GM18517 (cell line): ENCODE results near the gene PDE1A.
"Not testable (repeated sequence)": the region's sequence is repeated elsewhere in the genome, so short reads cannot be mapped to it uniquely, and the experiment has no call there.

Experiments used
- ATAC-seq: cut with Tn5 transposase; IDR thresholded peaks from one replicate; pipeline ENCODE4 v1.9.1; 2021; ENCODE audit warnings: mild to moderate bottlenecking, moderate library complexity; ENCODE audit not compliant: unreplicated experiment

The PDE1A gene

DNA sequence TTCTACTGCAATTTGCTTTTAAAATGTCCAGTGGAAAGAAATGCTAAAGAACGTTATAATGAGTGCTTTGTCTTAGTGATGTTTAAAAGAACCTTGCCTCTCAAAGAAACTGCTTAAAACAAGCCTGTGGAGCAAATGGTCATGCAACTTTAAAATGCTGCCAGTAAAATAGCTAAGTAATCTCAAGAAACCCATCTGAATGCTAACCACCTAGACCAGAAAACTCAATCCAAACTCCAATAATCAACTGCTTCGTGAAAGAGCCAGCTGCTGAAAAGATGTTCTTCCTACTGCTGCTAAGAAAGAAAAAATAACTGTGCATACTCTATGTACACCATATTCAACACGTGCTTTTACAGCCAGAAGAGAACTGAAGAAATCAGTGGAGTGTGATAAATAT lies 145.6 kb downstream of the PDE1A start:
- ATAC-seq = no peak

DNA sequence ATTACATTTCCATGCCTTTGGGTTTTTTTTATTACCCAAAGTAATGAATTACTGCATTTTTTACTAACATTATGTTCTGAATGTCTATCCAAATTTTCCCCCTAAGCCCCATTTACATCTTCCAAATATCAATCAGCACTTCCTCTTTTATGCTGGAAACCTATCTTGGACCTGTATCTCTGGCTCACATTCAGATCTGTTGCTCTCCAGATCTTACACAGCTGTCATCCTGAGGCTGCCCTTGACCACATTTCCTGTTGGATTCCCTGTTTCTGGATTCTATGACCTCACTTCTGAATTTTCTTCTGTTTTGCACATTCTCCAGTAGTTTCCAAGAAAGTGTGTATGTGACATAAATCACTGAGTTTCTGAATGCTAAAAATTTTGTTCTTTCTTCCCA lies 146.7 kb downstream of the PDE1A start:
- no peak for ATAC-seq

DNA sequence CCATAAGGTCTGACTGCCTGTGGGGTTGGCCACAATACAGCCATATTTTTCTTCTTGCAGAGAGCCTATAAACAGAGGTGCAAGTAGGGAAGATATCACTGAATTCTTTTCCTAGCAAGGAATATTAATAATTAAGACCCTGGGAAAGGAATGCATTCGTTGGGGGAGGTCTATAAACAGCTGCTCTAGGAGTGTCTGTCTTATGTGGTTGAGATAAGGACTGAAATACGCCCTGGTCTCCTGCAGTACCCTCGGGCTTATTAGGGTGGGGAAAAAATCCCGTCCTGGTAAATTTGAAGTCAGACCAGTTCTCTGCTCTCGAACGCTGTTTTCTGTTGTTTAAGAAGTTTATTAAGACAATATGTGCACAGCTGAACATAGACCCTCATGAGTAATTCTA lies 150.2 kb downstream of the PDE1A start:
- ATAC-seq = not testable (repeated sequence)

DNA sequence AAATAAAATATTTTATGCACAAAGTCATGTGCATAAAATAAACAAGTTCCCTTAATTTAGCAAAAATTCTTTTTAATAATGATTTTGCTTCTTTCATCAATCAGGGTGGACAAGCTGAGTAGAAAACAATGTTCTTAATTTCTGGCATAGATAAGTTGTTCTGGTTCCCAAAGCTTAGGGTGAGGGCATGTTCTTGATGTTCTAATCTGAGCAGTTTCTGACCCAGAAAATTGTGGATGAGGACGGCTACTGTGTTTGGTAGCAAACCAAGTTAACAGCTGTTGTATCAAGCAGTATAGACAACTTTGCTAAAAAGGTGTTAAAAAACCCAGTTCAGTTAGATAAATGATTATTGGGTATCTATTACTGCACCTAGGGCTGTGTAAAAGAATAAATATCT lies 158.9 kb downstream of the PDE1A start:
- no peak for ATAC-seq

DNA sequence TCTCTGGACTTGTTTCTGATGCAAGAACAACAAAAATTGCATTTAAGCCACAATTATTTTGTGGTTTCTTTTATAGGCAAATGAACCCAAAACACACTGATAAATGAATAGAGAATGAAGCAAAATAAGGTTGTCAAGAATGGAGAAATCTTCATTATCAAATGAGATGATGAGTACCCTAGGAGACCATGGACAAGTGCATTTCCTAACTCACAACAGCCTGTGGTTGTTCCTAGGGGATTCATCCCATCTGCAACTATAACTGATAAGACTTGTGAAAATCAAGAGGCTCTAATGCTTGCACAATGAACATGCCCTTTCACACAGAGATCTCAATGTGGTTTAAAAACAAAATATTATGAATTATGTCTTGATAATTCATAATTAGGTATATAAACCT lies 159.9 kb downstream of the PDE1A start:
- ATAC-seq = no peak

DNA sequence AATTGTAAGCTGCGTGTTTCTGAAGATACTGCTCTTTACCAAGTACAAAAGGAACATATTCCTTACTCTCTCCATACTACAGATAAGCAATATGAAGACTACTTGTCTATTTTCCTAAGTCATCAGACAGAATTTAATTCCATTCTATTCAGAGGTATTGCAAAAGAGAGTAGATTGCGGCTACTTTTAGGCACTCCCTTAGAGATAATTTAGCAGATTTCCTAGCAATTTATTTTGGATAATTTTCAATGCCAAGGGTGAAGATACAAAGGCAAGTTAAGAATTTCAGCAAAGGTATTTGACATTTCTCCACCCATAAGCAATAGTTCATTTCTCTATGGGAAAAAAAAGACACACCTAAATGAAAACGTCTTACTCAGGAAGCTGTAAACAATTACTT lies 161.1 kb downstream of the PDE1A start:
- no peak for ATAC-seq

DNA sequence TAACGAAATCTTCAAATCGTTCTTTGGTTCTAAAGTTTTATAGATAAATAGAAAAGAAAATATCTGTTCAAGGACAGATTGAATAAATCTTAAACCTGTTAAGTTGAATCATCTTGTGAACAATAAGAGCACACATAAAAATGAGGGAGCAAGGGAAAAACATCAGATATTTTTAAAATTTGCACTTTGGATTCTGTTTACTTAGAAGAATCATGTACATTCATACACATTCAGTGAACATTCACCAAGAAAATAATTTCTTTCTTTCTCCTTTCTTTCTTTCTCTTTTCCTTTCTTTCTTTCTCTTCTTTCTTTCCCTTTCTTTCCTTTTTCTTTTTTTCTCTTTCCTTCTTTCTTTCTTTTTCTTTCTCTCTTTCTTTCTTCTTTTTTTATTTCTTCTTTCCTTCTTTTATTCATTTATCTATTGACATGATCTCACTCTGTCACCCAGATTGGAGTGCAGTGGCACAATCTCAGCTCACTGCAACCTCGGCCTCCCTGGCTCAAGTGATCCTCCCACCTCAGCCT lies 164.9 kb downstream of the PDE1A start:
- ATAC-seq = no peak

DNA sequence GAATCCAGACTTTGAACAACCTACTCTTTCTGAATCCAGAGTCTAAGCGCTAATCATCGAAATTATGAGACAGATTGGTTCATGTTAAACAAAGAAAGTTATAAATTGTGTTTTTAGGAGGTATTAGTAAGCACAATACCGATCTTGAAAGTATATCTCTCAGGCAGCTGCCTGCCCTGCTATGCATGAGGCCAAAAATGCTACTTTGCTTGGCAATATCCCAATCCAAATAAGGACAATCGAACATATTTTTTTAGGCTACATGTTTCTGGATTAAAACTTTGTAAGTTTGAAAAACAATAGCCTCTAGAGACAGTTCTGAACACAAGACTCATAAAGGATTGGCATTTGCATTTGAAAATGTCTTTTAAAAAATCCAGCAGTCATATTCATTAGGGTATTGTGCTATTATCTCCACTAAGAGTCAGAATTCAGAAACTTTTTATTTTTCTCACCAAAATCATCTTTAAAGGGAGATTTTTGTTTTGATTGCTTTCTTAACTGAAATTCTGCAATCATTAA lies 167.1 kb downstream of the PDE1A start:
- no peak for ATAC-seq

DNA sequence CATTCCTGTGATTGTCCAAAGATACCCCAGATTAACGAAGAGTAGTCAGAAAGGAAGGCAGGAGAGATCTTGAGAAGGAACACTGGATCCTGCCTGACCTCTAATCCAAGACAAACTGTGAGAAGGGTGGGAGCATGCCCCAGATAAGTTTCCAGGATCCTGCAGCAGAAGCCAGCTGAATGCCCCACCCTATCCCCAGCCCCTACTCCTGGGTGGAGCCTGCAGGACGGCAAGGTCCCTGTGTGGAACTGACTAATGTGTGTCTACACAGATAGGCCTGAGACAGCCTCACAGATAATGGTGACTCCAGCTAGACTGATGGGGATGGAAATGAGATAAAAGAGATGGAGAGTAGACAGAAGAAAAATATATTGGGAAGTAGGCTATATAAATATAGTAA lies 174.3 kb downstream of the PDE1A start:
- no peak for ATAC-seq

DNA sequence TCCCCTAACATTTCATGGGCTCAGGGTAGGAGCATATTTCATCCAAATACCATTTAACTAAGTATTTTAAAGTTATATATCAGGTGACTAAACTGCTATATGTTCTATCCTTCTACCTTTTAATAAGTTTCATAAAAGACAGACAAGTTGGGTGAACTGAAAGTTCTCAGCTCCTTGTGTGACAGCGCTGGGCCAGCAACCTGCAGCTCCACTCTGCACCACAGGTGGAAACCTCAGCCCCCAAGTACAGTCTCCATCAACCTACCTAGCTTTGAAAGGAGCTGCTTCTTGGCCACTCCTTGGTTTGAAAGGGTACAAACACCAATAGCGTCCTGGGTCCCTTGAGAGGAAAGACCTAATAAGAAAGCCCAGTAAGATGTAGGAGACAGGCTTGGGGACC lies 177.9 kb downstream of the PDE1A start:
- ATAC-seq = no peak

DNA sequence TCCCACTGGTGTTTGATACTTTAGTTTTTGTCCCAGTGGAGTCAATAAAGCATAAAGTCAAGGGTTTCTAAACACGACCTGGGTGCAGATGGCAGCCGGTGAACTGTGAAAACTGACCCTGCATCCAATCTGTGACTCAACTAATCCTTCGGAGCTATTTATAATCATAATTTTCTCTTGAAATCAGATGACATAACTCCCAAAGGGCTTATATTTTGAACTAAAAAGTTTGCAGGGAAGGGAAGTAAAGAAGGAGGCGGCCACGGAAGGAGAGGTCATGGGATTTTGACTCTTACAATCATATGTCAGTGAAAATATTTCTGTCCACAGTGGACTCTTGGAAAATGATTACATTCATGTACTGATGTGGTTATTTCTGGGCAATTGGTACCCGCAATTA lies 178.5 kb downstream of the PDE1A start:
- no peak for ATAC-seq

DNA sequence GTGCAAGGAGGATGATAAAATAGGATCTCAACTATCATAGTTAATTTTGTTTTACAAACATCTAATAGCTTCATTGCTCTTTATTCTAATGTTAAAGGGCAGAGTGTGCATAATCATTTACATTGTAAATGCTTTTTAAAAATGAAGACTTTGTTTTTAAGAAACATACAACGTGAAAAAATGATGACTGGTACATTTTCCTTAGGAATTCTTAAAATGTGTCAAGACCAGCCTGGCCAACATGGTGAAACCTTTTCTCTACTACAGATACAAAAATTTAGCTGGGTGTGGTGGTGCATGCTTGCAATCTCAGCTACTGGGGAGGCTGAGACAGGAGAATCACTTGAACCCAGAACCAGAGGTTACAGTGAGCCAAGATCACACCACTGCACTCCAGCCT lies 179.0 kb downstream of the PDE1A start:
- no peak for ATAC-seq

DNA sequence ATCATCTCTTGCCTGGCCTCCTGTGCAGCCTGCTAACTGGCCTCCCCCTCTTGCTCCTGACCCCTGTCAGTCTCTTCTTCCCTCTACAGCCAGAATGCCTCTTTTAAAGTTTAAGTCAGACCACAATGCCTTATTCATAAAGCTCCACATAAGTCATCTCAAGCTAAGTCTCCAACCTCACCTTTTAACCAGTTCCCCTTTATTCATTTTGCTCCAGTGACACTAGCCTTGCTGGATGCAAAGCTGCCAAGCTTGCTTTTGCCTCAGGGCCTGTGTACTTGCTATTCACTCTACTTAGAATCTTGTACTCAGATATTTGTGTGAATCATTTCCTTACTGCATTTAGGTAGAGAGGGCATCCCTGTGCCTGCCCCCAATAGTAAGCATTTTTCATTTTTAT lies 180.9 kb downstream of the PDE1A start:
- peak; percentile 47 for ATAC-seq

DNA sequence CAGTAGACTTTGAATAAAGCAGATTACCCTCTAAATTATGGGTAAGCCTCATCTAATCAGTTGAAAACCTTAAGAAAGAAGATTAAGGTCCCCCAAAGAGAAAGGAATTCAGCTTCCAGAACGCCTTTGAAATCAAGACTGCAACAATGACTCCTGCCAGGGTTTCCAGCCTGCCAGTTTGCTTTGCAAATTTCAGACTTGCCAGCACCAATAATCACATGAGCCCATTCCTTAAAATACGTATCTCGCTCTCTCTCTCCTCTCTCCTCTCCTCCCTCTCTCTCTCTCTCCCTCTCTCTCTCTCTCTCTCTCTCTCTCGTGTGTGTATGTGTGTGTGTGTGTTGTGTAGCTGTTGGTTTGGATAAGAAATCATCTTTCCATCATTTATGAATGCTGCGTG lies 184.2 kb downstream of the PDE1A start:
- ATAC-seq = no peak

DNA sequence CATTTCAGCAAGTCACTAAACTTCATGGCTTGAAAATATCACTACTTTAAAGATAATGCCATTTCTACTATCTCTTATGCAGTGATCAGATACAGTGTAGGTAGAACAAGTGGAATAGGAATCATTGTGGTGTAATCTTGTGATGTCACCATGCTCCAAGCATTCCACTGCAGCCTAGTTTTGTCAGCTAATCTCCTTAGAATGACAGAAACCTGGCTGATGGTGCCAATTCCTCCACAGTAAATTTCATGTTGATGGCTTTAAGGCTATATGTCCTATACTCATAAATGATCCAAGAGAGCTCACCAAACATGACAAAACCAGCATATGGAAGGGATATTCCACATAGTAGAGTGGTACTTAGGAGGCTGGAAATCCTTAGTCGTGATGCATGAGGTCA lies 184.9 kb downstream of the PDE1A start:
- ATAC-seq = no peak

DNA sequence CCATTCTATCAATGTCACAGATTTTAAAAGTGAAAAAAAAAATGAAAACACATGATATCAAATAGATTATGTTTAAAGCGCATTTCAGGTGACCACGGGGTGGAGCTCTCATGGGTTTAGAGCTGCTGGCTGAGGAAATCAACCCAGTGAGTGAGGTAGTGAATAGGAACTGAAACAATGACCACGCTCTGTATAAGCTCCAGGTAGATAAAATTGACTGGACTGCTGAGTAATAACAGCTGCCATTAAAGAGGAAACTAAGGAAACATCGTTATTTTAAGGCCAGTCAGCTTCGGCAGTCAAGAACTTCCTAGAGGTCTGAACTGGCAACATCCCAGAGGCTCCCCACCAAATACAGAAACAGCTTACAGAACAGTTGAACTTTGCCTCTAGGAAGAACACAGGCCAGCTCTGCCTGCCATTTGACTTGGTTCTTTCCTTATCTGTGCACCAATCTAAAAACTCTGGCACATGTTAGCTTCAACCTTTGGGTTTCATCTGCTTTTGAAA lies 185.9 kb downstream of the PDE1A start:
- ATAC-seq = peak; percentile 100

DNA sequence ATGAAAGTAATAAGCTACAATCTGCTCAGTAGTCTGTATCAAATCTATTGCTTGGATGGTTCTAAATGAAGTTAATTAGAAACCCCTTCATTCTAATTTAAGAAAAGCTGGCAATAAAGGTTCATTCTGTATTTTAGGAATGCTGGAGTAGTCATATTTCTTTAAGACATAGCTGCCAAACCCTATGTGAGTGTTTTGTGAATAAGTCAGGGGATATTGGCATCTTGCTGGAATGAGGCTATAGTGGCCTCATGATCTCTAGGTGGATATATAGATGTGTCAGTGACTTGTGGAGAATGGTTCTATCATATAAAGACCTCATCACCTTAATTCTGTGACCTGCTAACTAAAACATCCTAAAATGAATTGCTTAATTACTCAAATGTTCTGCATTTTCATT lies 196.3 kb downstream of the PDE1A start:
- ATAC-seq = no peak

DNA sequence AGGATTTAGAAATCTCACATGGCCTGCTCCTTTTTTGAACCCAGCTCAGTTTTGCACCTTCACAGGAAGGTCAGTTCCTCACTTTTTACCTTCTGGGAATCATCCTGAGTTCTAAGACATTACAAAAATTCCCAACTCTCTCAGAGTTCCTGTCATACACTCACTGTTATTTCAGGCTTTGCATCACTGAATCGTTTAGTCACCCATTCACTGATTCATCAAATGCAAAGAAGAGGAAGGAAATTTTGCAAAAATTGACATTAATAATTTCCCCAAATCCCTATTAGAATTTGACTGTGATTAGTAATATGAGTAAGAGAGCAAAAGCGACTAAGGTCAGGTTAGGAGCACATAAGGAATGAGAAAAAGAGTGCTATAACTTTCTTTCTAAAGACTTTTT lies 197.5 kb downstream of the PDE1A start:
- no peak for ATAC-seq

DNA sequence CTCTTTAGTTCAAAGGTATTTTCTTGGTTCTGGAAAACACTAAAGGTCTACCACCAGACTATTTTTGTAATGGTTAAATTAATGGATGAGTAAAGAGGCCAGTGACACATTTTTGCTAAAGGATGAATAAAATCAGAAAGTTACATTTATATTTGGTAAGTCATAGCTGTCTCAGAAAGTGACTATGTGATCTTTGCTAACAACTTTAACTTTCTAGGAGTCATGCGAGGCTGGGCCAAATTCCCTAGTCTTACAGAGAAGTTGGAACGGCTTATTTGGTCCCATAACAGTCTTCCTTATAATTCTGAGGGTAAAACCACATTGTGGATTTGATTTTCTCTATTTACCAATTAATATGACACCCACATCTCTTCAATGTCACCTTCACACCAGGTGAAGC lies 198.1 kb downstream of the PDE1A start:
- ATAC-seq = no peak

DNA sequence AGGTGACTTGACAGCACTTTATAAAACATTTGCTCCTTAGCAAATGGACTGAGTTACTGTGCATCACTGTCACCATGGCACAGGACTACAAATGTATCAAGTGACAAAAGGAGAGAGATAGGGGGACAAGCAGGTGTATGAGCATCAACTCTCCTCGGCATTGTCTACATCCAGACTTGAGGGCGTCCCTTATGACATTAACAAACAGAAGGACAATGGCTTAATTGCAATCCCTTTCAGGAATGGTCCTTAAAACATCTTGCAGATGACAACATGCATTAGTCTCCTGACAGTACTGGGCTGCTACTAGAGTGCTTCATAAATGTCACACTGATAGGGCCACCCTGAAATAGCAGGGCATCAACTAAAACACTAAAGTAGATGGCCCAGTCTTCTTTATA lies 198.8 kb downstream of the PDE1A start:
- no peak for ATAC-seq

DNA sequence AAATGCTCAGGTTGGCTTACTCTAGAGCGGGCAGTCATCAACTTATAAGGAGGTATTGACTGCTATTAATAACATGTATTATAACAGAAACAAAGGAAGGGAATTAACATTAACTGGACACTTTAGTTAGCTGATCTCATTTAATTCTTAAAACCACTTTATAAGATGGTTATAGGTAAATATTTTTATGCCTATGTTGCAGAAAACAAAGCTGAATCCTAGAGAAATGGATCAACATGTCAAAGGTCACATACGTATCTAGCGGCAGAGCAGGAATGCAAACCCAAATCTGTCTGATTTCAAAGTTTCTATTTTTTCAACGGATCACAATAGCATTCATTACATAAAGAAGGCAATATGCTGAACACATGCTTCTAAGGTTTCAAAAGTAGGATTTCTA lies 200.0 kb downstream of the PDE1A start:
- no peak for ATAC-seq

DNA sequence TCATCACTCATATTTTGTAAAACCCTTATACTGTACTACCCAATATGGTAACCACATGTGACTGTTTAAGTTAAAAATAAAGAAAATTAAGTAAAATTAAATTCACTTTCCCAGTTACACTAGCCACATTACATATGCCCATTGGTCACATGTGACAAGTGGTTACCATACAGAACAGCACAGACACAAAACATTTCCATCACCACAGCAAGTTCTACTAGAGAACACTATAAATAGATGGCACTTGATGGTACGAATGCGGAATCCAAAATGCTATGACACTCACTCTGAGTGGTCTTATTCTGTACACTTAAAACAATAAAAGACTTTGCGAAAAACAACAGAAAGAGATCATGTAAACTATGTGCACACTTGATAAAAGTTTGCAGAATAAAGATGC lies 202.2 kb downstream of the PDE1A start:
- ATAC-seq = no peak

DNA sequence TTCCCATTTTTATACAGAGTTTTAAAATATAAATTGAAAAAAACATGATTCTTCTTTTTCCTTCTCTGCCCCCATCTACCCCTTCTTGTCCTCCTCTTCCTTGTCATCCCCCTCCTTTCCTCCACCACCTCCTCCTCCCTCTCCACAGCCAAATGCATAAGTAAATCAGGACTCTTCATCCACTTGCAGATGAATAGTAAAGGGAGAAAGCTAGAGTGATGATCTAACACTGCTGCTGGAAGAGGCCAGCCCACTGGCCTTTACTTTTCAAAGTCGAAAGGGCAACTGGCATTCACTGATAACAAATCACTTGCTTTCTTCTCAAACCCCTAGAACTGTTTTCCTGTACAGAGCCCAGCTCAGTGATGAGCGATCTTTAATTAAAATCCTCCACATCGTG lies 205.8 kb downstream of the PDE1A start:
- ATAC-seq = no peak
